ENCODE results near the gene MERTK.

- no peak for TF ChIP-seq GATA2 (IDR thresholded peaks at IDR 0.05; ENCODE audit: low read depth, low read length)
- no peak for TF ChIP-seq GATA3 (IDR thresholded peaks at IDR 0.05; ENCODE audit: low read depth, low read length)
These were observed 502 bp downstream of the MERTK start for GRCh38 chr2:111898703-111899514.

All from SH-SY5Y (cell line).